Measurements from ENCODE around the gene TC2N. TPM values are rescaled to one million over a fixed set of nuclear protein-coding genes. Genes with fewer than 3 reads are reported as not detected.

Gene TC2N
- total and polyA plus RNA-seq, 9 of the 15 experiments (the other 6 are each of a cell fraction or from before 2014, with no cell fraction given): 2.0 to 12.5 (median 7.3) TPM

- intact Hi-C loops (cut with micrococcal nuclease) (loop anchor here (10.0 kb wide), 1 partner anchor 242 kb away; no protein-coding TSS in a partner anchor), in situ Hi-C loops (cut with MboI) (no loop called here)
- ChIA-PET CTCF (ENCODE audit: low intra/inter-chr PET ratio) (no interaction called here), POLR2A (interaction anchor here (0.7 kb wide), 1 partner anchor 15 kb away, joined by 3 read pairs; no protein-coding TSS in a partner anchor)
- H4K20me1 ChIP-seq (replicated peaks; ENCODE audit: control insufficient read depth, insufficient read depth, low read length): no peaks in the 10 kb centered on the region
- no peak for TF ChIP-seq CC2D1A (IDR thresholded peaks at IDR 0.05)
- no peak for TF ChIP-seq ARID3A (IDR thresholded peaks at IDR 0.05; ENCODE audit: borderline replicate concordance, low read depth, low read length)
- no peak overlapping the region for H3K9ac ChIP-seq (ENCODE audit: insufficient read depth in 1 of 2, low read depth in 2 of 2, low read length in 2 of 2)
- no peaks in the 10 kb centered on the region for H3K9me3 ChIP-seq (replicated peaks; ENCODE audit: control insufficient read depth, insufficient read depth, low read depth, low read length)
- DNase-seq (ENCODE audit: extremely low read depth in 1 of 4, low spot score in 3 of 4) (no peak), ATAC-seq (no peak), FAIRE-seq (no peak)
- BruUV-seq (replicated peaks): no TSS peak
- H3K27me3 ChIP-seq (ENCODE audit: control insufficient read depth in 2 of 2, insufficient read depth in 2 of 2, low read length in 2 of 2): peaks cover 4 to 26% of the 10 kb centered on the region in 2 experiments
- no peaks in the 10 kb centered on the region for H3K79me2 ChIP-seq (ENCODE audit: control insufficient read depth, insufficient read depth, low read length)
- H3K9me1 ChIP-seq (ENCODE audit: control insufficient read depth, insufficient read depth, low read length): no peaks in the 10 kb centered on the region
- H3K4me3 ChIP-seq: no peak overlapping the region
- H3K27ac ChIP-seq (ENCODE audit: extremely low read depth, low read depth, low read length): no peak overlapping the region
- H3K4me2 ChIP-seq (ENCODE audit: insufficient read depth, low read length): no peak overlapping the region
- H3K36me3 ChIP-seq (ENCODE audit: control insufficient read depth, insufficient read depth, low read length): no peaks in the 10 kb centered on the region
- H2AFZ ChIP-seq (ENCODE audit: low read depth, low read length): no peak overlapping the region
- WGBS (ENCODE audit: insufficient coverage, low coverage, missing lambda C conversion rate): 2% methylated on average over 4 of the region's 4 CpGs
- no peaks in the 10 kb centered on the region for H3K4me1 ChIP-seq (replicated peaks in 1 of 2; ENCODE audit: control insufficient read depth in 2 of 2, insufficient read depth in 2 of 2, low read length in 2 of 2)
Measured at GRCh38 chr14:91896419-91896818, 29.1 kb upstream of the TC2N start.

GRCh38 chr14:91893669-91894068, 26.3 kb upstream of the TC2N start:
- no peaks in the 10 kb centered on the region for H3K4me1 ChIP-seq (replicated peaks in 1 of 2; ENCODE audit: control insufficient read depth in 2 of 2, insufficient read depth in 2 of 2, low read length in 2 of 2)
- H3K4me3 ChIP-seq: no peak overlapping the region
- no peaks in the 10 kb centered on the region for H3K36me3 ChIP-seq (ENCODE audit: control insufficient read depth, insufficient read depth, low read length)
- CTCF ChIA-PET (ENCODE audit: low intra/inter-chr PET ratio): no interaction called here
- FAIRE-seq (no peak), DNase-seq (ENCODE audit: extremely low read depth in 1 of 4, low spot score in 3 of 4) (no peak), ATAC-seq (no peak)
- no peak for TF ChIP-seq HNRNPUL1 (IDR thresholded peaks at IDR 0.05; ENCODE audit: low read length)
- TF ChIP-seq PTTG1 (tag; IDR thresholded peaks at IDR 0.05; ENCODE audit: low read depth): no peak
- TF ChIP-seq STAG1 (CRISPR knock-in tag; IDR thresholded peaks at IDR 0.05; ENCODE audit: borderline replicate concordance): no peak
- no peak for TF ChIP-seq CHD4 (IDR thresholded peaks at IDR 0.05; ENCODE audit: insufficient read depth, insufficient replicate concordance, low read depth, low read length, poor library complexity, severe bottlenecking)
- TF ChIP-seq ZNF76 (CRISPR knock-in tag; IDR thresholded peaks at IDR 0.05; ENCODE audit: borderline replicate concordance): no peak
- no peak for TF ChIP-seq NFYB (IDR thresholded peaks at IDR 0.05; ENCODE audit: extremely low read depth, insufficient read length)
- TF ChIP-seq DLX4 (CRISPR knock-in tag; IDR thresholded peaks at IDR 0.05): no peak
- TF ChIP-seq FOSL1 (tag; conservative IDR thresholded peaks at IDR 0.05): no peak
- no peak for TF ChIP-seq ZNF184 (CRISPR knock-in tag; IDR thresholded peaks at IDR 0.05)
- no peak overlapping the region for H3K4me2 ChIP-seq (ENCODE audit: insufficient read depth, low read length)
- POLR2A ChIA-PET: no interaction called here
- 18% methylated on average over 4 of the region's 4 CpGs for WGBS (ENCODE audit: insufficient coverage, low coverage, missing lambda C conversion rate)
- H3K27me3 ChIP-seq (ENCODE audit: control insufficient read depth in 2 of 2, insufficient read depth in 2 of 2, low read length in 2 of 2): peaks cover 4 to 22% of the 10 kb centered on the region in 2 experiments
- no peaks in the 10 kb centered on the region for H3K9me1 ChIP-seq (ENCODE audit: control insufficient read depth, insufficient read depth, low read length)
- H4K20me1 ChIP-seq (replicated peaks; ENCODE audit: control insufficient read depth, insufficient read depth, low read length): no peaks in the 10 kb centered on the region
- H3K9ac ChIP-seq (ENCODE audit: insufficient read depth in 1 of 2, low read depth in 2 of 2, low read length in 2 of 2): no peak overlapping the region
- intact Hi-C loops (cut with micrococcal nuclease): loop anchor here (10.0 kb wide), 1 partner anchor 239 kb away; no protein-coding TSS in a partner anchor
- no peaks in the 10 kb centered on the region for H3K79me2 ChIP-seq (ENCODE audit: control insufficient read depth, insufficient read depth, low read length)
- no peaks in the 10 kb centered on the region for H3K9me3 ChIP-seq (replicated peaks; ENCODE audit: control insufficient read depth, insufficient read depth, low read depth, low read length)
- in situ Hi-C loops (cut with MboI): no loop called here
- no peak overlapping the region for H2AFZ ChIP-seq (ENCODE audit: low read depth, low read length)
- no TSS peak for BruUV-seq (replicated peaks)
- no peak overlapping the region for H3K27ac ChIP-seq (ENCODE audit: extremely low read depth, low read depth, low read length)
